Endothelial cell (in vitro differentiated cells): ENCODE results near the gene MARCHF3. TPM values are rescaled to one million over a fixed set of nuclear protein-coding genes. Genes with fewer than 3 reads are reported as not detected.
A peak's percentile ranks its signal among the peaks of the same experiment; 100 is the strongest.

Experiments
- DNase-seq: peaks from one replicate; pipeline ENCODE4 v3.0.0; 2021; ENCODE audit warnings: low spot score
- H3K27ac Mint-ChIP-seq: one replicate; pipeline ENCODE4 v1.8.0; 2021; ENCODE audit warnings: mixed read lengths, inconsistent platforms; ENCODE audit not compliant: unreplicated experiment
- H3K27me3 Mint-ChIP-seq: one replicate; pipeline ENCODE4 v1.8.0; 2021; ENCODE audit warnings: mild to moderate bottlenecking, moderate library complexity, mixed read lengths, inconsistent platforms; ENCODE audit not compliant: unreplicated experiment
- H3K36me3 Mint-ChIP-seq: one replicate; pipeline ENCODE4 v1.8.0; 2021; ENCODE audit warnings: mild to moderate bottlenecking, low read depth, mixed read lengths, inconsistent platforms; ENCODE audit not compliant: unreplicated experiment
- H3K4me1 Mint-ChIP-seq: one replicate; pipeline ENCODE4 v1.8.0; 2021; ENCODE audit warnings: mild to moderate bottlenecking, mixed read lengths, inconsistent platforms; ENCODE audit not compliant: unreplicated experiment
- H3K4me3 Mint-ChIP-seq: one replicate; pipeline ENCODE4 v1.8.0; 2021; ENCODE audit warnings: mild to moderate bottlenecking, mixed read lengths, inconsistent platforms; ENCODE audit not compliant: unreplicated experiment
- H3K9me3 Mint-ChIP-seq: one replicate; pipeline ENCODE4 v1.8.0; 2021; ENCODE audit warnings: mixed read lengths, inconsistent platforms; ENCODE audit not compliant: unreplicated experiment
- total RNA-seq: library from RNA; stranded (reverse); fragmentation: NEBNext Ultra II Directional; extraction: Animal tissue kit (Norgen Biotek cat#: 25700); gene quantifications from one replicate; pipeline ENCODE4 v1.2.1, GENCODE V29; 2021; ENCODE audit not compliant: unreplicated experiment
- TF ChIP-seq, protein P1 (sequence below): fragments of 200-600 bp; sonication (generic); IDR thresholded peaks from one replicate; pipeline ENCODE4 v1.5.0; 2021; ENCODE audit warnings: antibody characterized with exemption; ENCODE audit not compliant: unreplicated experiment

Gene MARCHF3
- total RNA-seq, 1 donor from 2014 or later: 47.9 TPM

DNA sequence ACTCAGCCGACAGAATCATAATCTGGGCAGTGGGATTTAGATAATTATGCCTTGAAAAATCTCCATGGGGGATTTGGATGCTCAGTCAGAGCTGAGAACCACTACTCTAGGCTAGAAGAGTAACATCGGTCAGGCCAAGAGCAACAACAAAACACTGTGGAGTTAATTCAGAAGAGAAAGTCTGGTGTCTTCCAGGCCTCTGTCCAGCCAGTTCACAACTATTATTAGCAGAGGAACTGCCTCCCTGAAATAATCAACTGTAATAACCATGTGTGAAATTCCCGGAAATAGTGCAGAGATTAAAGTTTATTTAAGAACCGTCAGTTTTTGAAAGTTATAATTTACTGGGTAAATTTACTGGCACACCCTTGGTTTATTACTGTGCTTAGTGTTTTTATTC is 8.2 kb upstream of the MARCHF3 start:
- peaks cover 2% of the 10 kb centered on the region for H3K27me3 Mint-ChIP-seq
- H3K9me3 Mint-ChIP-seq: no peaks in the 10 kb centered on the region
- DNase-seq: no peak
- peaks cover 18% of the 10 kb centered on the region for H3K4me1 Mint-ChIP-seq
- TF ChIP-seq, protein P1, sequence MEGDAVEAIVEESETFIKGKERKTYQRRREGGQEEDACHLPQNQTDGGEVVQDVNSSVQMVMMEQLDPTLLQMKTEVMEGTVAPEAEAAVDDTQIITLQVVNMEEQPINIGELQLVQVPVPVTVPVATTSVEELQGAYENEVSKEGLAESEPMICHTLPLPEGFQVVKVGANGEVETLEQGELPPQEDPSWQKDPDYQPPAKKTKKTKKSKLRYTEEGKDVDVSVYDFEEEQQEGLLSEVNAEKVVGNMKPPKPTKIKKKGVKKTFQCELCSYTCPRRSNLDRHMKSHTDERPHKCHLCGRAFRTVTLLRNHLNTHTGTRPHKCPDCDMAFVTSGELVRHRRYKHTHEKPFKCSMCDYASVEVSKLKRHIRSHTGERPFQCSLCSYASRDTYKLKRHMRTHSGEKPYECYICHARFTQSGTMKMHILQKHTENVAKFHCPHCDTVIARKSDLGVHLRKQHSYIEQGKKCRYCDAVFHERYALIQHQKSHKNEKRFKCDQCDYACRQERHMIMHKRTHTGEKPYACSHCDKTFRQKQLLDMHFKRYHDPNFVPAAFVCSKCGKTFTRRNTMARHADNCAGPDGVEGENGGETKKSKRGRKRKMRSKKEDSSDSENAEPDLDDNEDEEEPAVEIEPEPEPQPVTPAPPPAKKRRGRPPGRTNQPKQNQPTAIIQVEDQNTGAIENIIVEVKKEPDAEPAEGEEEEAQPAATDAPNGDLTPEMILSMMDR: no peak
- H3K4me3 Mint-ChIP-seq: no peak overlapping the region
- no peaks in the 10 kb centered on the region for H3K36me3 Mint-ChIP-seq
- H3K27ac Mint-ChIP-seq: no peak overlapping the region

DNA sequence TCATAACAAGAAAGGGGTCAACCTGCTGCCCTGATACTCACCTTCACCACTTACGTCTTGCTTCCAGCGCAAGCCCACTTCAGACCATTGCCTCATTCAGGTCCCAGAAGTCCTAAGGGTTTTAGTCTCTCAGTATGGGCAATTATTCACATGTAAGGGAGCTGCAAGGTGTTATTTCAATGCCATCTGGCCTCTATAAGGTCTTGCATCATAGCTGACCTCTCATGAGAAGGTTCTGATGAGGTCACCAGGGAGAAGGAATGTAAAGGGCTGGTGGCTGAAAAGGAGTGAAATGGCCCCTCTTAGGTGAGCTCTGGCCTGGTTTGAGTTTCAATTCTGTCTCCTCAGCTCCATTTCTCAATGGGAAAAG is 1.5 kb upstream of the MARCHF3 start:
- no peak for DNase-seq
- Mint-ChIP-seq H3K4me1 (peaks cover 31% of the 10 kb centered on the region), H3K27me3 (peaks cover 6% of the 10 kb centered on the region), H3K36me3 (no peaks in the 10 kb centered on the region), H3K27ac (no peak overlapping the region), H3K4me3 (peak overlapping the region; percentile 90), H3K9me3 (no peaks in the 10 kb centered on the region)
- TF ChIP-seq, protein P1: no peak

DNA sequence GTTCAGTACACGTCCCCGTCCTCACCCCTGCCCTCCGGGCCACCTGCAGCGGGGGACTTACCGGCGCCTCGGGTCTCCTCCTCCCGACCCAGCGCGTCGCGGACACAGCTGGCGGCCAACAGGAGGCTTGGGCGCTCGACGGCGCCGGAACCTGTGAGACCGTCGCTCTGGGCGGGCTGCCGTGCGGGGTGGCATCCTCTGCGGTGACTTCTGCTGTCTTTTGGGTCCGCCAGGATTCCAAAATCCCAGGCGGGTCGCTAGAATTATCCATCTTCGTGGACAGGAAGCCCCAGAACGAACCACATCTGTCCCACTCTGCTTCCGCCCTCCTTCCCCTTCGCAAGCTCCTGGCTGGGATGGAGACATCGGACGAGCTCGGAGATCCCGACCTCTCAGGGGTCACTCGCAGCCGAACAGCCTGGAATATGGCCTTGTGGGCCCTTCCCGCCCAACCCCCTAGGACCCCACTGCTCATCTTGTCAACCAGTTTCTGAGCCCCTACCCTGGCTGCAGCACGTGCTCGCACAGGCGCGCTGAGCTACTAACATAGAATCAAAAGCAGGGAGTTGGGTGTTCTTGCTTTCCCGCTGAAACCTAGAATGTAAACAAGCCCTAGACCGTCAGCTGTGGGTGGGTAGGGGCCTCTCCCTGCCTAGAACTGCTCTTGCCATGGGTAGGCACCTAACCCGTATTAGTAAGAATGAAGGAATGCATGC is 947 bp upstream of the MARCHF3 start:
- Mint-ChIP-seq H3K36me3 (no peaks in the 10 kb centered on the region), H3K4me1 (peaks cover 34% of the 10 kb centered on the region), H3K9me3 (no peaks in the 10 kb centered on the region), H3K4me3 (peak overlapping the region; percentile 90), H3K27ac (no peak overlapping the region), H3K27me3 (peaks cover 6% of the 10 kb centered on the region)
- TF ChIP-seq, protein P1: no peak
- DNase-seq: no peak

DNA sequence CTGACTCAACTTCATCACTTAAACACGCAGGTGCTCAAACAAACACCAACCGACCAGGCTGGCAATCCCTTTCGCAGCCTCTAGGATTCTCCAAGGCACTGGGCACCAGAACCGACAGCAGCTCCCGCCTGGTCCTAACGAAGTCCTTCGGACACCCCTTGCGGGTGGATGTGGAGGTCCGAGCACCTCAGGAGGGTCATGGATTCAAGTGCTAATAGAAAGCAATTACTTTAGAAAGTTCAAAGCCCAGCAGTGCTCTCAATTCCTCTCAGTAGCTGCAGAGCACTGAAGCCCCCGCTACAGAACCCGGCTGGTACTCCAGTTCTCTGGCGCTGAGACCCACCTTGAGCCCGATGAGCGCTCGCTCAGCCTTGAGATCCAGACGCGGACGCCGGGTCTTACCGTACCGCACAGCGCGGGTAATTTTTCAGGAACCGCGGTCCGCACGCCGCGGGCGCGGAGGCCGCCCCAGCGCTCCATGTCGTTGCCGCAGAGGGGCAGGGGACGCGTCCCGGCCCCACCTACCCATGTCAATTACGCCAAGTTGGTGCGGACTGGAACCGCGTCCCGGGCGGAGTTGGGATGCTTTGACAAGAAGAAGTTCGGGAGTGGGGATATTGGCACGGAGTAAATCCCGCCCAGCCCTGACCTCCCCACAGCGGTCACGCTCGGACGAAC is 638 bp downstream of the MARCHF3 start:
- peak overlapping the region; percentile 92 for H3K4me3 Mint-ChIP-seq

More for the DNA sequence above, 638 bp downstream of the MARCHF3 start:
- peak; percentile 64 for DNase-seq
- peaks cover 6% of the 10 kb centered on the region for H3K27me3 Mint-ChIP-seq
- peaks cover 37% of the 10 kb centered on the region for H3K4me1 Mint-ChIP-seq
- TF ChIP-seq, protein P1: no peak
- H3K9me3 Mint-ChIP-seq: no peaks in the 10 kb centered on the region
- H3K27ac Mint-ChIP-seq: peak overlapping the region; percentile 42
- no peaks in the 10 kb centered on the region for H3K36me3 Mint-ChIP-seq
